GM12878 (cell line): Measurements from ENCODE around the gene ATP6AP2. TPM values are rescaled to one million over a fixed set of nuclear protein-coding genes. Genes with fewer than 3 reads are reported as not detected.

Source experiments
- ATAC-seq: fragments of 200-7000 bp; cut with Tn5 transposase; 3 replicates; pipeline ENCODE4 v1.9.1; 2020; ENCODE audit warnings: mild to moderate bottlenecking, moderate library complexity
- BruUV-seq: library from RNA; stranded (reverse); fragments of 400-500 nt; replicated peaks from 2 replicates; lab custom pipeline; 2021; lab: Mats Ljungman, UMichigan
- CTCF ChIA-PET: fragments of 300-600 bp; sonication (Branson Sonifier 250); formaldehyde crosslinking; extraction: SDS; loops from one replicate; lab custom pipeline; 2021; ENCODE audit warnings: inconsistent platforms; lab: Yijun Ruan, JAX
- POLR2A ChIA-PET: fragments of 350-600 bp; formaldehyde crosslinking; extraction: SDS; loops from one replicate; lab custom pipeline; 2021; ENCODE audit warnings: inconsistent platforms; lab: Charles Lee
- RAD21 ChIA-PET: fragments of 300-600 bp; sonication (Branson Sonifier 250); formaldehyde crosslinking; loops from one replicate; lab custom pipeline; 2023; ENCODE audit warnings: antibody characterized with exemption; ENCODE audit not compliant: unreplicated experiment; lab: Charles Lee
- SMC1A ChIA-PET: fragments of 300-600 bp; sonication (Branson Sonifier 250); formaldehyde crosslinking; loops from one replicate; lab custom pipeline; 2023; ENCODE audit not compliant: unreplicated experiment, uncharacterized antibody; lab: Charles Lee
- DNase-seq: peaks from one replicate; pipeline ENCODE4 v3.0.0-alpha.2; 2011; ENCODE audit warnings: low read depth, low spot score
- FAIRE-seq: peaks from 3 replicates; lab custom pipeline; 2011; peaks lifted over from hg19 to GRCh38; lab: Jason Lieb, UNC
- H2AFZ ChIP-seq: 2 replicates; pipeline ENCODE4 v1.6.0; 2011; ENCODE audit warnings: low read depth, low read length, control low read depth; ENCODE audit not compliant: control insufficient read depth
- H3K27ac ChIP-seq: 2 replicates; pipeline ENCODE4 v1.5.1; 2011; ENCODE audit warnings: control low read depth; ENCODE audit not compliant: control insufficient read depth, insufficient read depth
- H3K27me3 ChIP-seq, 2 experiments: replicated peaks in 1 of 2; 2 replicates each; pipeline versions ENCODE4 v1.6.0 to v1.6.1; 2011; ENCODE audit warnings: low read length in 1 of 2; ENCODE audit not compliant: control insufficient read depth in 2 of 2, insufficient read depth in 2 of 2
- H3K36me3 ChIP-seq, 2 experiments: 2 replicates each; pipeline ENCODE4 v1.5.1; 2011; ENCODE audit warnings: low read length in 1 of 2; ENCODE audit not compliant: control insufficient read depth in 2 of 2, insufficient read depth in 2 of 2
- H3K4me1 ChIP-seq: 2 replicates; pipeline ENCODE4 v1.6.1; 2011; ENCODE audit warnings: mild to moderate bottlenecking, low read length, moderate library complexity, mixed read lengths; ENCODE audit not compliant: control insufficient read depth, insufficient read depth
- H3K4me2 ChIP-seq: 2 replicates; pipeline ENCODE4 v1.6.0; 2011; ENCODE audit warnings: control low read depth; ENCODE audit not compliant: control insufficient read depth, insufficient read depth
- H3K4me3 ChIP-seq: fragments of 200-600 bp; sonication (generic); 2 replicates; pipeline ENCODE4 v1.5.1; 2016
- H3K79me2 ChIP-seq: 2 replicates; pipeline ENCODE4 v1.6.0; 2011; ENCODE audit warnings: low read length; ENCODE audit not compliant: control insufficient read depth, insufficient read depth
- H3K9ac ChIP-seq: 2 replicates; pipeline ENCODE4 v1.8.0; 2011; ENCODE audit warnings: low read length, control low read depth, mixed read lengths; ENCODE audit not compliant: control insufficient read depth, insufficient read depth
- H3K9me3 ChIP-seq: replicated peaks from 3 replicates; pipeline ENCODE4 v1.5.1; 2011; ENCODE audit warnings: mild to moderate bottlenecking, low read length; ENCODE audit not compliant: control insufficient read depth, insufficient read depth
- H4K20me1 ChIP-seq: 2 replicates; pipeline ENCODE4 v1.6.0; 2011; ENCODE audit not compliant: control insufficient read depth, insufficient read depth
- CHD2 ChIP-seq: IDR thresholded peaks from 2 replicates; pipeline ENCODE4 v1.6.1; 2011; ENCODE audit warnings: low read depth, low read length, improper control_type of control experiment, borderline replicate concordance
- GABPA ChIP-seq: IDR thresholded peaks from 2 replicates; pipeline ENCODE4 v1.6.1; 2014; ENCODE audit warnings: antibody characterized with exemption, low read depth, mild to moderate bottlenecking, inconsistent platforms
- HCFC1 ChIP-seq: fragments of 150-350 bp; IDR thresholded peaks from 2 replicates; pipeline ENCODE4 v1.6.1; 2014; ENCODE audit warnings: low read length
- IRF4 ChIP-seq: IDR thresholded peaks from 2 replicates; pipeline ENCODE4 v1.6.1; 2011; ENCODE audit warnings: low read depth, low read length
- MEF2A ChIP-seq: IDR thresholded peaks from 2 replicates; pipeline ENCODE4 v1.6.1; 2011; ENCODE audit warnings: low read depth, mild to moderate bottlenecking, low read length, moderate library complexity; ENCODE audit not compliant: insufficient read depth
- NKRF ChIP-seq: fragments of 450-650 bp; conservative IDR thresholded peaks from 2 replicates; pipeline ENCODE4 v1.6.1; 2017; ENCODE audit warnings: mild to moderate bottlenecking, moderate library complexity
- POLR2A ChIP-seq: IDR thresholded peaks from 2 replicates; pipeline ENCODE4 v1.6.1; 2011; ENCODE audit warnings: low read depth, mild to moderate bottlenecking, low read length
- POLR2AphosphoS2 ChIP-seq: IDR thresholded peaks from 2 replicates; pipeline ENCODE4 v1.6.1; 2011; ENCODE audit warnings: low read depth, mild to moderate bottlenecking, low read length, improper control_type of control experiment, moderate library complexity
- POLR2AphosphoS5 ChIP-seq: IDR thresholded peaks from 2 replicates; pipeline ENCODE4 v1.6.1; 2011; ENCODE audit warnings: mild to moderate bottlenecking, low read length, inconsistent platforms
- RBBP5 ChIP-seq: fragments of 200-600 bp; sonication (generic); conservative IDR thresholded peaks from 2 replicates; pipeline ENCODE4 v1.6.1; 2016
- SPI1 ChIP-seq: IDR thresholded peaks from 2 replicates; pipeline ENCODE4 v1.6.1; 2011; ENCODE audit warnings: low read depth, mild to moderate bottlenecking, low read length, moderate library complexity, borderline replicate concordance; ENCODE audit not compliant: insufficient read depth
- SUPT20H ChIP-seq: IDR thresholded peaks from 2 replicates; pipeline ENCODE4 v1.6.1; 2011; ENCODE audit warnings: low read depth, mild to moderate bottlenecking, low read length, moderate library complexity, borderline replicate concordance; ENCODE audit not compliant: control insufficient read depth
- TAF1 ChIP-seq: IDR thresholded peaks from 2 replicates; pipeline ENCODE4 v1.6.1; 2011; ENCODE audit warnings: mild to moderate bottlenecking, low read depth, low read length, borderline replicate concordance
- TCF12 ChIP-seq: IDR thresholded peaks from 2 replicates; pipeline ENCODE4 v1.6.1; 2011; ENCODE audit warnings: low read depth, mild to moderate bottlenecking, low read length
- ZBED1 ChIP-seq: IDR thresholded peaks from 2 replicates; pipeline ENCODE4 v1.6.1; 2016; ENCODE audit warnings: borderline replicate concordance
- WGBS: methylation state at CpG from one replicate; pipeline ENCODE4 v1.1.6; 2016; ENCODE audit warnings: low lambda C conversion rate; ENCODE audit not compliant: insufficient replicate concordance, insufficient coverage; ENCODE audit errors: missing lambda C conversion rate; 5-methylcytosine and 5-hydroxymethylcytosine counted together
- in situ Hi-C: fragments of 300-500 bp; cut with MboI; formaldehyde crosslinking; loops from 9 replicates; pipeline ENCODE4 v1.14.3; 2018; ENCODE audit warnings: mixed read lengths
- intact Hi-C: fragments of 100-400 bp; cut with micrococcal nuclease; formaldehyde crosslinking; loops from one replicate; pipeline ENCODE4 v1.14.2; 2022; ENCODE audit not compliant: unreplicated experiment
- polyA plus RNA-seq, 11 experiments: library from polyadenylated mRNA; depleted of rRNA in 4 of 11; unstranded in 6 of 11; stranded (reverse) in 5 of 11; fragments of >200 nt; fragmentation: Nextera tagmentation in 4 of 11; fragmentation: Illumina TruSeq in 1 of 11; extraction: Ambion mirVana in 4 of 11; extraction: Trizol in 1 of 11; gene quantifications; 1 replicate in 1 of 11; 2 replicates in 10 of 11; pipeline versions ENCODE4 v1.2.1 to v1.2.3, GENCODE V29; 2011 to 2016; ENCODE audit warnings: inconsistent platforms in 2 of 11, missing spikeins in 2 of 11, low read depth in 1 of 11
- total RNA-seq, 4 experiments: library from RNA; depleted of rRNA in 3 of 4; stranded (reverse); fragments of >200 nt in 3 of 4; fragmentation: Illumina TruSeq in 1 of 4; extraction: Trizol in 1 of 4; gene quantifications; 2 replicates each; pipeline versions ENCODE4 v1.2.1 to v1.2.3, GENCODE V29; 2013 to 2021
- TF ChIP-seq, protein P1 (sequence below): IDR thresholded peaks from 2 replicates; pipeline ENCODE4 v1.6.1; 2012; ENCODE audit warnings: low read depth, low read length, improper control_type of control experiment

Gene ATP6AP2
- total and polyA plus RNA-seq, 10 of the 15 experiments (the other 5 are each of a cell fraction or from before 2014, with no cell fraction given) = 36.3 to 141 (median 56.0) TPM

GRCh38 chrX:40623139-40623536 lies 42.4 kb downstream of the ATP6AP2 start, which contains the start of gene MPC1L:
MPC1L (plus strand) TSS chrX:40623428; CDS start chrX:40623566, 138 bp downstream.
- SMC1A ChIA-PET = interaction anchor here (1.0 kb wide), 1 partner anchor 11 kb away, joined by 5 read pairs; no protein-coding TSS in a partner anchor
- Histone ChIP-seq H3K9ac (no peak within 1 kb of the TSS), H3K36me3 (peaks cover 0 to 6% of the 10 kb centered on the region in 2 experiments; a peak in 2 of 4 replicates), H3K9me3 (no peaks in the 10 kb centered on the region; the same call in 2 of the 3 replicates), H4K20me1 (no peaks in the 10 kb centered on the region), H3K4me3 (no peak within 1 kb of the TSS), H3K4me1 (no peaks in the 10 kb centered on the region), H3K27me3 (no peaks in the 10 kb centered on the region), H3K4me2 (no peak within 1 kb of the TSS), H3K27ac (no peak within 1 kb of the TSS)
- POLR2A ChIA-PET = no interaction called here
- RAD21 ChIA-PET = no interaction called here
- no peak for DNase-seq
- in situ Hi-C loops = no loop called here
- CTCF ChIA-PET = interaction anchor here (1.1 kb wide), 1 partner anchor 15 kb away, joined by 3 read pairs; no protein-coding TSS in a partner anchor
- BruUV-seq = no TSS peak
- no peak for ATAC-seq
- intact Hi-C loops = no loop called here
- 96% methylated on average over 38 of the region's 38 CpGs for WGBS
- no peak for TF ChIP-seq IRF4
- TF ChIP-seq, protein P1, sequence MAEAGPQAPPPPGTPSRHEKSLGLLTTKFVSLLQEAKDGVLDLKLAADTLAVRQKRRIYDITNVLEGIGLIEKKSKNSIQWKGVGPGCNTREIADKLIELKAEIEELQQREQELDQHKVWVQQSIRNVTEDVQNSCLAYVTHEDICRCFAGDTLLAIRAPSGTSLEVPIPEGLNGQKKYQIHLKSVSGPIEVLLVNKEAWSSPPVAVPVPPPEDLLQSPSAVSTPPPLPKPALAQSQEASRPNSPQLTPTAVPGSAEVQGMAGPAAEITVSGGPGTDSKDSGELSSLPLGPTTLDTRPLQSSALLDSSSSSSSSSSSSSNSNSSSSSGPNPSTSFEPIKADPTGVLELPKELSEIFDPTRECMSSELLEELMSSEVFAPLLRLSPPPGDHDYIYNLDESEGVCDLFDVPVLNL = no peak
- TF ChIP-seq, all 136 proteins: peak for 0
- no peak for FAIRE-seq
- no peak within 1 kb of the TSS for H2AFZ ChIP-seq
- H3K79me2 ChIP-seq = no peaks in the 10 kb centered on the region

- no peak for ATAC-seq
- TF ChIP-seq NKRF (no peak), TCF12 (no peak), POLR2AphosphoS2 (no peak), MEF2A (no peak), SPI1 (no peak), ZBED1 (no peak), POLR2A (no peak), POLR2AphosphoS5 (no peak), GABPA (no peak), HCFC1 (no peak), CHD2 (no peak), SUPT20H (no peak), TAF1 (no peak), RBBP5 (no peak)
These were observed 42.9 kb downstream of the ATP6AP2 start for GRCh38 chrX:40623665-40624064.

More at GRCh38 chrX:40623665-40624064, 42.9 kb downstream of the ATP6AP2 start:
- intact Hi-C loops (no loop called here), in situ Hi-C loops (no loop called here)
- Histone ChIP-seq H3K9me3 (no peaks in the 10 kb centered on the region; the same call in 2 of the 3 replicates), H3K4me2 (no peak overlapping the region), H3K4me3 (no peak overlapping the region), H3K27me3 (no peaks in the 10 kb centered on the region), H3K9ac (no peak overlapping the region), H4K20me1 (no peaks in the 10 kb centered on the region), H3K27ac (no peak overlapping the region), H3K4me1 (no peaks in the 10 kb centered on the region), H3K36me3 (peaks cover 0 to 9% of the 10 kb centered on the region in 2 experiments; a peak in 2 of 4 replicates), H2AFZ (no peak overlapping the region), H3K79me2 (no peaks in the 10 kb centered on the region)
- ChIA-PET POLR2A (no interaction called here), SMC1A (interaction anchor here (0.7 to 1.0 kb wide), 2 partner anchors 11 to 25 kb away, joined by 3 to 5 read pairs; no protein-coding TSS in a partner anchor), CTCF (interaction anchor here (1.0 to 1.1 kb wide), 2 partner anchors 9 to 15 kb away, joined by 3 read pairs; no protein-coding TSS in a partner anchor), RAD21 (no interaction called here)
- BruUV-seq = no TSS peak
- FAIRE-seq = no peak
- DNase-seq = no peak
- 97% methylated on average over 32 of the region's 32 CpGs for WGBS
